Right lobe of liver (tissue), 6 donors: ENCODE measurements around the gene UBE3C. TPM values are rescaled to one million over a fixed set of nuclear protein-coding genes. Genes with fewer than 3 reads are reported as not detected.
"Not testable (repeated sequence)": the region's sequence is repeated elsewhere in the genome, so short reads cannot be mapped to it uniquely, and the experiment has no call there.

Experiments used
- ATAC-seq, 4 donors: fragments of 200-7000 bp; cut with Tn5 transposase; one replicate each; pipeline ENCODE4 v1.9.1; 2020; ENCODE audit warnings: mild to moderate bottlenecking in 4 of 4, moderate library complexity in 4 of 4
- DNase-seq, 3 donors: peaks; one replicate each; pipeline ENCODE4 v3.0.0-alpha.2; 2020
- H3K27ac ChIP-seq, 3 donors: fragments of 200-600 bp; one replicate each; pipeline ENCODE4 v1.8.0; 2022
- H3K27me3 ChIP-seq, 2 donors: fragments of 200-600 bp; one replicate each; pipeline ENCODE4 v1.8.0; 2022
- H3K36me3 ChIP-seq, 4 donors: fragments of 200-600 bp; sonication (generic) in 1 of 4; one replicate each; pipeline versions ENCODE4 v1.5.1 to v1.8.0; 2017 to 2022; ENCODE audit warnings: control low read depth in 1 of 4
- H3K4me1 ChIP-seq, 4 donors: fragments of 200-600 bp; sonication (generic) in 1 of 4; one replicate each; pipeline versions ENCODE4 v1.5.1 to v1.8.0; 2017 to 2022; ENCODE audit warnings: control low read depth in 1 of 4
- H3K4me3 ChIP-seq, 3 donors: fragments of 200-600 bp; one replicate each; pipeline ENCODE4 v1.8.0; 2022
- H3K9me3 ChIP-seq, 4 donors: fragments of 200-600 bp; sonication (generic) in 1 of 4; one replicate each; pipeline versions ENCODE4 v1.5.1 to v1.8.0; 2017 to 2022; ENCODE audit warnings: control low read depth in 1 of 4
- POLR2A ChIP-seq: fragments of 450-650 bp; IDR thresholded peaks from one replicate; pipeline ENCODE4 v1.6.1; 2017; ENCODE audit warnings: antibody characterized with exemption, mild to moderate bottlenecking
- WGBS: methylation state at CpG from one replicate; pipeline ENCODE4 v1.1.6; 2018; ENCODE audit warnings: low coverage, low lambda C conversion rate; ENCODE audit not compliant: insufficient coverage; ENCODE audit errors: missing lambda C conversion rate; 5-methylcytosine and 5-hydroxymethylcytosine counted together
- intact Hi-C, 2 donors: fragments of 100-400 bp; cut with DNase I; formaldehyde crosslinking; loops; one replicate each; pipeline versions ENCODE4 v1.11.2 to v1.14.1; 2022
- total RNA-seq, 6 experiments: library from RNA; depleted of rRNA in 2 of 6; stranded (reverse); fragments of >200 nt in 2 of 6; fragmentation: NEBNext Ultra II Directional in 3 of 6; extraction: Animal tissue kit (Norgen Biotek cat#: 25700) in 3 of 6; gene quantifications; one replicate each; pipeline versions ENCODE4 v1.1.0 to v1.2.4, GENCODE V29; 2016 to 2023
- TF ChIP-seq, protein P1 (sequence below), 4 donors: fragments of 200-600 bp in 3 of 4; fragments of 450-650 bp in 1 of 4; IDR thresholded peaks; one replicate each; pipeline versions ENCODE4 v1.5.1 to v1.8.0; 2016 to 2022; ENCODE audit warnings: antibody characterized with exemption in 4 of 4, mild to moderate bottlenecking in 2 of 4
- donor health status: DM: no; HTN: yes; CAD: no.
- donor health status: DM: no; HTN: no; CAD: no.
- donor health status: DM: no; HTN: no; CAD: no.
- donor health status: DM: no; HTN: yes; CAD: no.
- donor health status: DM: no; HTN: yes; CAD: no.

The UBE3C gene
- total RNA-seq, 6 experiments from 2014 or later, result 28.3 to 48.1 (median 31.9) TPM

DNA sequence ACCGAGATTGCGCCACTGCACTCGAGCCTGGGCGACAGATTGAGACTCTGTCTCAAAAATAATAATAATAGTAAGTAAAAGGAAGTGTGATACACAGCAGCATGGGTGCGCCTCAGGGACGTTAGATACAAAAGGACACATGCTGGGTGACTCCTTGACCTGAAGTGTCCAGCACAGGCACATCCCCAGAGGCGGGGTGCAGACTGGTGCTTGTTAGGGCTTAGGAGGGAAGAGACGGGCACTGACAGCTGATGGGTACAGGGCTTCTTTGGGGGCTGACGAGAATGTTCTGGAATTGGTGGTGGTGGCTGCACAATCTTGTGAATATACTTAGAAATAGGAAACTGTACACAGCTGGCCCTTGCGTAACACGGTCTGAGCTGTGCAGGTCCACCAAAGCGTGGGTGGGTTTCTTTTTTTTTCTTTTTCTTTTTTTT is 136.3 kb downstream of the UBE3C start:
- intact Hi-C loops, result loop anchor here in 1 of 2 donors (10.0 kb wide), 1 partner anchor 300 kb away; no protein-coding TSS in a partner anchor
- peaks cover 0 to 7% (median 0%) of the 10 kb centered on the region in 4 donors for H3K36me3 ChIP-seq
- H3K4me1 ChIP-seq, result peaks cover 0 to 32% (median 7%) of the 10 kb centered on the region in 4 donors
- TF ChIP-seq, protein P1, sequence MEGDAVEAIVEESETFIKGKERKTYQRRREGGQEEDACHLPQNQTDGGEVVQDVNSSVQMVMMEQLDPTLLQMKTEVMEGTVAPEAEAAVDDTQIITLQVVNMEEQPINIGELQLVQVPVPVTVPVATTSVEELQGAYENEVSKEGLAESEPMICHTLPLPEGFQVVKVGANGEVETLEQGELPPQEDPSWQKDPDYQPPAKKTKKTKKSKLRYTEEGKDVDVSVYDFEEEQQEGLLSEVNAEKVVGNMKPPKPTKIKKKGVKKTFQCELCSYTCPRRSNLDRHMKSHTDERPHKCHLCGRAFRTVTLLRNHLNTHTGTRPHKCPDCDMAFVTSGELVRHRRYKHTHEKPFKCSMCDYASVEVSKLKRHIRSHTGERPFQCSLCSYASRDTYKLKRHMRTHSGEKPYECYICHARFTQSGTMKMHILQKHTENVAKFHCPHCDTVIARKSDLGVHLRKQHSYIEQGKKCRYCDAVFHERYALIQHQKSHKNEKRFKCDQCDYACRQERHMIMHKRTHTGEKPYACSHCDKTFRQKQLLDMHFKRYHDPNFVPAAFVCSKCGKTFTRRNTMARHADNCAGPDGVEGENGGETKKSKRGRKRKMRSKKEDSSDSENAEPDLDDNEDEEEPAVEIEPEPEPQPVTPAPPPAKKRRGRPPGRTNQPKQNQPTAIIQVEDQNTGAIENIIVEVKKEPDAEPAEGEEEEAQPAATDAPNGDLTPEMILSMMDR (IDR thresholded peaks at IDR 0.05), result no peak
- TF ChIP-seq POLR2A, result no peak
- no peak overlapping the region for H3K4me3 ChIP-seq
- 49% methylated on average over 12 of the region's 12 CpGs for WGBS
- DNase-seq (no peak), ATAC-seq (no peak)
- no peaks in the 10 kb centered on the region for H3K9me3 ChIP-seq
- H3K27ac ChIP-seq, result no peak overlapping the region
- H3K27me3 ChIP-seq, result no peaks in the 10 kb centered on the region

DNA sequence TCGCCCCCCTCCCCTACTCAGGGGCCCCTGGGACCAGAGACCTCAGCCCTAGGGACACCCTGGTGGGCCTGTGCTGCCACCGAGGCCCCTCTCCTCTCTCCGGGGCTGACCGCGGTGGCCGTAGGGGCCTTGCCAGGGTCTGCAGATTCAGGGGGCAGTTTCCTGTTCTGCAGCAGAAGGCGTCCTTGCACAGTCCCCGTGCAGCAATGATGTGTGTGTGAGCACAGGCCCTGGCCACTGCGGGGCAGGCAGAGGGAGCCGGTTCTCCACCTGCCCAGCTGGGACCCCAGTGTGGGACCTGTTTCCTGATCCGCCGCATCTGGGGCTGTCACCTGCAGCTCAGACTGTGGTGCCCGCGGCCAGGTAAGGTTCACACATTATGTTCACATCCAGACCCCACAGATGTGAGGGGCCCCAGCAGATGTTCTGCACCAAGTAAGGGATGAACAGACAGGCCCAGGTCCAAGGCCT is 137.4 kb downstream of the UBE3C start:
- intact Hi-C loops, result loop anchor here in 1 of 2 donors (10.0 kb wide), 1 partner anchor 301 kb away; no protein-coding TSS in a partner anchor
- H3K4me3 ChIP-seq, result no peak overlapping the region
- DNase-seq, result no peak
- no peaks in the 10 kb centered on the region for H3K9me3 ChIP-seq
- H3K27ac ChIP-seq, result no peak overlapping the region
- no peak for TF ChIP-seq POLR2A
- TF ChIP-seq, protein P1 (IDR thresholded peaks at IDR 0.05), result no peak
- H3K4me1 ChIP-seq, result peaks cover 0 to 32% (median 7%) of the 10 kb centered on the region in 4 donors
- whole genome bisulfite sequencing, result 73% methylated on average over 3 of the region's 14 CpGs
- H3K27me3 ChIP-seq, result no peaks in the 10 kb centered on the region
- H3K36me3 ChIP-seq, result no peaks in the 10 kb centered on the region
- no peak for ATAC-seq

DNA sequence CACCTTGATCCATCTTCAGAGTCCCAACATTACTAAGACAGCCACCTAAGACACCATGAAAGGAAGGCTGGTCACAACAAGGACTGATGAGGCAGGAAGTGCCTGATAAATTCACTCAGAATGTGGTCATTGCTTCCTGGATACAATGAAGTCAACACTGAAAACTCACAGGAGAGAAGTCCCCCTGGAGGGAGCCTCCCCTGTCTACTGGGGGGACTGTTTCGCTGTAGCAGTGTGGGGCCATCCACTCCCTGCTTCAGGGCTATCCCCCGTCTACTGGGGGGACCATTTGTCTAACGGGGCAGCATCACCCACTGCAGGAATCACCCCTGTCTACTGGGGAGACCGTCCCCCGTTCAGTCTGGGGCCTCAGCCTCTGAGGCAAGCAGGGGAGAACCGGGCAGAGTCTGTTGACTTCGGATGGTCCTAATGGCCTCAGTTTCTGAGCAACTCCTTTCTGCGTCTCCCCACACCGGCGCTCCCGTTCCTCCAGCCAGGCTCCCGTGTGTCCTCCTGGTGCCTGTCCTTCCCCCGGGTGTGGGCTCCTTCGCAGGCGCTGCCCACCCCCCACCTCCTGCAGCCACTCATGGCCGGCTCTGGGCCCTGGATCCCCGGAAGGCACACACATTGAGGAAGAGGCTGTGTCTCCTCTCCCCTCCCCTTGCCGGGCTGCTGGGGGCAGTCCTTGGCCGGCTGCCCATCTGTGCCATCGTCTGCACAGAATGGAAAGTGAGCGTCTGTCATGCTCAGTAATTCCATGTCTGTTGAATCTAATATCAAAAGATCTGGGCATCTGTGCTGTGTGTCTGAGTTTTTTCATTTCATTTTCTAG is 138.2 kb downstream of the UBE3C start:
- 18% methylated on average over 5 of the region's 21 CpGs for WGBS
- Histone ChIP-seq H3K9me3 (no peaks in the 10 kb centered on the region), H3K27ac (no peak overlapping the region), H3K4me3 (no peak overlapping the region), H3K27me3 (no peaks in the 10 kb centered on the region), H3K36me3 (no peaks in the 10 kb centered on the region), H3K4me1 (peaks cover 0 to 32% (median 5%) of the 10 kb centered on the region in 4 donors)
- intact Hi-C loops, result loop anchor here in 1 of 2 donors (10.0 kb wide), 1 partner anchor 302 kb away; no protein-coding TSS in a partner anchor
- no peak for ATAC-seq
- no peak for DNase-seq
- TF ChIP-seq POLR2A, result no peak
- TF ChIP-seq, protein P1 (IDR thresholded peaks at IDR 0.05), result no peak

DNA sequence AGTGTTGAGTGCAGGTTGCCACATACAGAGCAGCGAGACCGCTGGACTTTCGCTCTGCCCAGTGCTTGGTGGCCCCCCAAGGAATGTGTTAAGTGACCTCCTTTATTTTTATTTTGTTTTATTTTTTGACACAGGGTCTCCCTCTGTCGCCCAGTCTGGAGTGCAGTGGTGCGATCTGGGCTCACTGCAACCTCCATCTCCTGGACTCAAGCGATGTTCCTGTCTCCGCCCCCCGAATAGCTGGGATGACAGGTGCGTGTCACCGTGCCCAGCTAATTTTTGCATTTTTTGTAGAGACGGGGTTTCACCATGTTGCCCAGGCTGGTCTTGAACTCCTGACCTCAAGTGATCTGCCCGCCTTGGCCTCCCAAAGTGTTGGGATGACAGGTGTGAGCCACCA is 138.8 kb downstream of the UBE3C start:
- ATAC-seq, H3K4me3 ChIP-seq, H3K27me3 ChIP-seq, H3K36me3 ChIP-seq, H3K27ac ChIP-seq, H3K9me3 ChIP-seq: not testable (repeated sequence)
- intact Hi-C loops, result loop anchor here in 1 of 2 donors (10.0 kb wide), 1 partner anchor 303 kb away; no protein-coding TSS in a partner anchor
- DNase-seq, result peak in 1 of 3 donors; percentile 3
- 87% methylated on average over 10 of the region's 12 CpGs for WGBS
- peaks cover 0 to 28% (median 2%) of the 10 kb centered on the region in 4 donors for H3K4me1 ChIP-seq
